Fibroblast of peridontal ligament (primary cell): ENCODE data around the gene POU5F2.

Experiments
- DNase-seq: peaks from one replicate; pipeline ENCODE4 v3.0.0-alpha.2; 2010; ENCODE audit errors: extremely low read depth

Gene POU5F2

DNA sequence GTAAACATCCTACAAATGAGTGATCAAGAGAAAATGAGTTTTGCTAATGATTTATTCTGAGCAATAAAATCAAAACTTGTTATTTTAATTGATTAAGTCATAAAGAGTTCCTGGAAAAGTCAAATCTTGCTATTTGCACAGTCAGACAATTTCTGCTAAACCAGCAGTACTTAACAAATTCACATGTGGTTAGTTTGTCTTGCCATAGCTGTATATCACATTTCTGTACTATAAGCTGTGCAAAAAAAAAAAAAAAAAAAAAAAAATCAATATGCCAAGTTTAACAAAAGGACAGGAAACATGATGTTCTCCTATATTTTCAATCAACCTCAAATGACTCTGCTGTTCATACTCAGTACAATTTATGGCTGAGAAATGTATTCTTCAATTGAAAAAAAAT is 24.9 kb downstream of the POU5F2 start:
- DNase-seq, result no peak

DNA sequence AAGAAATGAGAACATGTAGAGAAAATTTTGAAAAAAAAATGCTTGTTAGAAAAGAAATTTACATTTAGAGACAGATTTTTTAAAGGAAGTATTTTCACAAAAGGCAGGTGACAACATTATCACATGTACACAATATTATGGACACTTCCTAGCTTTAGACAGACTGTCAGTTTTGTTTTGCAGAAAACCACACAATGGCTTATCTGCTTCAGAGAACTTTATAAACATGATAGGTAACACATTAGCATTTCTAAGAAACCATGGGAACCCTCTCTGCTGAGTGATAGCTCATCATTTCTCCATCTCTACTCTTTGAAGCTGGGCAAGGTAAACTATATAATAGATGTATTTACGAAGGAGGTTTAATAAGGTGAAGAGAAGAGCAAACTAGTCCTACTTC is 25.6 kb downstream of the POU5F2 start:
- no peak for DNase-seq

DNA sequence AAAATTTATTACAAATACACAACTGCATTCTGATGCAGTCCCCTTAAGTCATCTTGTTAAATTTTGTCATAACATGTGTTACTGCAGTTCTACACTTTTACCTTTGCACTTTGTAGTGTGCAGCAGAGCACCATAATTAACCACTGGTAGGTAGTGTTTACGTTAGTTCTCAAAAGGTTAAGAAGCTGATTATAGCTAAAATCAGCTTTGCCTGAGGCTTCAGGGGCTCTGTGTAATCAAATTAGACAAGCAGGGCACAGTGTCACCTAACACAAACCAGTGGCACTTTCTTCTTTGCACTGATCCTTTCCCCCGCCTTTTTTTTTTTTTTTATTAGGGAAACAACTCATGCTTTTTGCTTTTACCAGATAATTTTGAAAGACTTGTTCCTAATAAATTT is 26.1 kb downstream of the POU5F2 start:
- DNase-seq, result no peak

DNA sequence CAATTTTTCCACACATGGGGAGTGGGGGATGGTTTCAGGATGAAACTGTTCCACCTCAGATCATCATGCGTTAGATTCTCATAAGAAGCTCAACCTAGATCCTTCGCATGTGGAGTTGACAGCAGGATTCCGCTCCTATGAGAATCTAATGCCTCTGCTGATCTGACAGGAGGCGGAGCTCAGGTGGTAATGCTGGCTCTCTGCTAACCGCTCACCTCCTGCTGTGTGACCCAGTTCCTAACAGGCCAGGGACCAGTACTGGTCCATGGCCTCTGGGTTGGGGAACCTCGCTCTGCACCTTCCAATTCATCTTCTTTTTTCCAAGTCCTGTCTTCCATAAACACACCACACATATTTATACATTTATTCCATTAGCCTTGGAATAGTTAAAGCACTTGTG is 33.0 kb downstream of the POU5F2 start:
- DNase-seq, result no peak

DNA sequence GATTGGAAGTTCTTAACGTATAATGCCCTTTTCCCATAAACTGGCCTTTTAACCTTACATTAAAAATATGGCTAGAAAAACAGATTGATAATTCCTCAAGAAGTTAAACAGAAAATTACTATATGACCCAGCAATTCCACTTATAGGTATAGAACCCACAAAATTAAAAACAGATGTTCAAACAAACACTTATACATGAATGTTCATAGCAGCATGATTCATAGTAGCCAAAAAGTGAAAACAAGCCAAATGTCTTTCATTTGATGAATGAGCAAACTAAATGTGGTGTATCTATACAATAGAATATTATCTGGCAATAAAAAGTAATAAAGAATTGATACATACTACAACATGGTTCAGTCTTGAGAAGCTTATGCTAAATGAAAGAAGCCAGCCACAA is 35.5 kb downstream of the POU5F2 start:
- DNase-seq, result peak; percentile 65

DNA sequence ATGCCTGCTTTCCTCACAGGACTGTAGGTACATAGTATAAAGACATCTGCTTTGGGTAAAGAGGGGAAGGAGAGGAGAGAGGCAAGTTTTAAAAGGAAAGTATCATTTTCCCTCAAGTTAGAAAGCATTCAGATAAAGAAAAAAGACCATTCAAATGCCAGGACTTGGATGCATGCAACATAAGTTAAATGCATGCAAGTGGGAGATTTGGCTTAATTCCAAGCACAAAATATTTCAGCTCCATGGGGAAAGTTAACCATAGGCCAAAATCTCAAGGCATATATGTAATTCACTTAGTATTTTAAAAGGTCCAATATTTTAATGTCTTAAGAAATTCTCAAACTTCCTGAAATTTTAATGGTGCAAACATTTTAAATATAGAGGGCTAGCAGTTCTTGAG is 36.4 kb downstream of the POU5F2 start:
- DNase-seq, result peak; percentile 18

DNA sequence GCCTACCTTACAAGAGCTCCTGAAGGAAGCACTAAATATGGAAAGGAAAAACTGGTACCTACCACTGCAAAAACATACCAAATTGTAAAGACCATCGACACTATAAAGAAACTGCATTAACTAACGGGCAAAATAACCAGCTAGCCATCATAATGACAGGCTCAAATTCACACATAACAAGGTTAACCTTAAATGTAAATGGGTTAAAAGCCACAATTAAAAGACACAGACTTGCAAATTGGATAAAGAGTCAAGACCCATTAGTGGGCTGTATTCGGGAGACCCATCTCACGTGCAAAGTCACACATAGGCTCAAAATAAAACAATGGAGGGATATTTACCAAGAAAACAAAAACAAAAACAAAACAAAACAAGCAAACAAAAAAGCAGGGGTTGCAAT is 49.4 kb downstream of the POU5F2 start:
- DNase-seq, result no peak
